HepG2 (cell line): Measurements from ENCODE around the gene BSN. TPM values are rescaled to one million over a fixed set of nuclear protein-coding genes. Genes with fewer than 3 reads are reported as not detected.

Source experiments
- HNF4A ChIP-seq: sonication (generic); formaldehyde crosslinking; IDR thresholded peaks from 2 replicates; pipeline ENCODE4 v1.4.0; 2020; ENCODE audit warnings: missing genetic modification reagents
- HNF4G ChIP-seq, 2 experiments: sonication (generic) in 1 of 2; formaldehyde crosslinking in 1 of 2; IDR thresholded peaks; 2 replicates each; pipeline versions ENCODE4 v1.4.0 to v1.6.1; 2011 to 2020; ENCODE audit warnings: borderline replicate concordance in 2 of 2, low read depth in 2 of 2, mild to moderate bottlenecking in 2 of 2, low read length in 1 of 2, missing genetic modification reagents in 1 of 2, moderate library complexity in 1 of 2
- XRCC5 ChIP-seq: fragments of 200-400 bp; formaldehyde crosslinking; optimal IDR thresholded peaks from 2 replicates; pipeline ENCODE3; 2017; ENCODE audit warnings: mild to moderate bottlenecking, low read length
- polyA plus RNA-seq, 8 experiments: library from polyadenylated mRNA; depleted of rRNA in 3 of 8; stranded (reverse) in 7 of 8; unstranded in 1 of 8; fragments of >200 nt; fragmentation: Illumina TruSeq in 4 of 8; extraction: Trizol in 4 of 8; gene quantifications; 2 replicates each; pipeline versions ENCODE4 v1.2.1 to v1.2.3, GENCODE V29; 2011 to 2016; ENCODE audit warnings: low read depth in 4 of 8, missing spikeins in 1 of 8, mixed read lengths in 1 of 8; ENCODE audit not compliant: insufficient read depth in 1 of 8
- total RNA-seq, 5 experiments: library from RNA; depleted of rRNA; stranded (reverse); fragments of >200 nt; fragmentation: Illumina TruSeq; extraction: Trizol; gene quantifications; 2 replicates each; pipeline ENCODE4 v1.2.3, GENCODE V29; 2016; ENCODE audit warnings: low read depth in 1 of 5
- TF ChIP-seq, protein P1 (sequence below): sonication (generic); formaldehyde crosslinking; conservative IDR thresholded peaks from 2 replicates; pipeline ENCODE4 v1.8.1; 2023; ENCODE audit warnings: missing genetic modification reagents
- TF ChIP-seq, protein P2 (sequence below): sonication (generic); formaldehyde crosslinking; IDR thresholded peaks from 2 replicates; pipeline ENCODE4 v1.5.0; 2020; ENCODE audit warnings: missing genetic modification reagents
- TF ChIP-seq, protein P3 (sequence below): sonication (generic); formaldehyde crosslinking; IDR thresholded peaks from 2 replicates; pipeline ENCODE4 v1.4.0; 2020; ENCODE audit warnings: missing genetic modification reagents
- TF ChIP-seq, protein P4 (sequence below): sonication (generic); formaldehyde crosslinking; IDR thresholded peaks from 2 replicates; pipeline ENCODE4 v1.4.0; 2020; ENCODE audit warnings: missing genetic modification reagents

BSN gene
- total and polyA plus RNA-seq, 2 of the 13 experiments (the other 11 are each of a cell fraction or from before 2014, with no cell fraction given): 0.42 to 0.86 TPM

DNA sequence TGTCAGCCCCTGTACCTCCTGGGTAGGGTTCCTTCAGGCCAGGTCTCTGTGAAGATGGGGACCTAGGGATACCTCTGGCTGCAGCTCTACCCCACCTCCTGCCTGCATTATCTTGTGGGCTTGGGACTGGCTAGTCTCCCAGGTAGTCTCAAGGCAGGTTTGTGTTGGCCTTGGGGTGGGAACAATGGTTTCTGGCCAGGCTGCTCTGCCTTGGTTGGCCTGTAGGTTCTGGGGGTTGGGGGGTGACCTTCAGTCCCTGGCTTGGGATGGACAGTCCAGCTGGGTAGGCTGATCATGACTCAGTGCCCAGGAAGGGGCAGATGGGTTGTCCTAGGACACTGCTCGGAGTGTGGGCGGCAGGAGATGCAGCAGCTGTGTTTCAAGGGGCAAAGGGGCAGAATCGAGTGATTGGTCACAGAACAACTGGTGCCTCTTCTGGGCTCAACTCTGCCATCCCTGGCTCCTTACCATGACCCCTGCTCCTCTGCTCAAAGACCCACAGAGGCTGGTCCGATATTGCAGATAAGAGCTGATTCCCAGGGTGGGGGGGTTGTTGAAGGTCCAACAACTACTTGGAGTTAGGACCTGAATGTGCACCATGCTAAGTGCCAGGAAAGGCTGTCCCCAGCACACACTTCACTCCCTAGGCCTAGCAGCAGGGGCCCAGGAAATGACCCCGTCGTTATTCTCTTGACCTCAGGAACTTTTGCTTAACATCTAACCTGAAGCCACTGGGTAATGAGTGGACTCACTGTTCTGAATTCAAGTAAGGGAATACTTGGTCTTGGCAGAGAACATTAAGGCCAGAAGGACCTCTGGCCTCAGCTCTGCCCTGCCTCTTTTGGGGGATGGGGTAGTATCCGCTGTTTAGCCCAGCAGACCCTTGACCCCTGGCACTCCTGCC, 18.1 kb upstream of the BSN start (continued):
- TF ChIP-seq, protein P1, sequence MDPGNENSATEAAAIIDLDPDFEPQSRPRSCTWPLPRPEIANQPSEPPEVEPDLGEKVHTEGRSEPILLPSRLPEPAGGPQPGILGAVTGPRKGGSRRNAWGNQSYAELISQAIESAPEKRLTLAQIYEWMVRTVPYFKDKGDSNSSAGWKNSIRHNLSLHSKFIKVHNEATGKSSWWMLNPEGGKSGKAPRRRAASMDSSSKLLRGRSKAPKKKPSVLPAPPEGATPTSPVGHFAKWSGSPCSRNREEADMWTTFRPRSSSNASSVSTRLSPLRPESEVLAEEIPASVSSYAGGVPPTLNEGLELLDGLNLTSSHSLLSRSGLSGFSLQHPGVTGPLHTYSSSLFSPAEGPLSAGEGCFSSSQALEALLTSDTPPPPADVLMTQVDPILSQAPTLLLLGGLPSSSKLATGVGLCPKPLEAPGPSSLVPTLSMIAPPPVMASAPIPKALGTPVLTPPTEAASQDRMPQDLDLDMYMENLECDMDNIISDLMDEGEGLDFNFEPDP (CRISPR knock-in tag): 0 out of 2 replicates have a peak, but pooled peaks have one; percentile 30
- TF ChIP-seq, protein P2, sequence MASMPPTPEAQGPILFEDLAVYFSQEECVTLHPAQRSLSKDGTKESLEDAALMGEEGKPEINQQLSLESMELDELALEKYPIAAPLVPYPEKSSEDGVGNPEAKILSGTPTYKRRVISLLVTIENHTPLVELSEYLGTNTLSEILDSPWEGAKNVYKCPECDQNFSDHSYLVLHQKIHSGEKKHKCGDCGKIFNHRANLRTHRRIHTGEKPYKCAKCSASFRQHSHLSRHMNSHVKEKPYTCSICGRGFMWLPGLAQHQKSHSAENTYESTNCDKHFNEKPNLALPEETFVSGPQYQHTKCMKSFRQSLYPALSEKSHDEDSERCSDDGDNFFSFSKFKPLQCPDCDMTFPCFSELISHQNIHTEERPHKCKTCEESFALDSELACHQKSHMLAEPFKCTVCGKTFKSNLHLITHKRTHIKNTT (CRISPR knock-in tag): no peak
- TF ChIP-seq HNF4G (IDR thresholded peaks at IDR 0.05; ENCODE audit: borderline replicate concordance, low read depth, low read length) (0 out of 2 replicates have a peak, but pooled peaks have one; percentile 14), HNF4G (CRISPR knock-in tag; IDR thresholded peaks at IDR 0.05; ENCODE audit: borderline replicate concordance, low read depth) (no peak), HNF4A (peak; percentile 10; the same call in 1 of the 2 replicates), XRCC5 (no peak)
- TF ChIP-seq, protein P3, sequence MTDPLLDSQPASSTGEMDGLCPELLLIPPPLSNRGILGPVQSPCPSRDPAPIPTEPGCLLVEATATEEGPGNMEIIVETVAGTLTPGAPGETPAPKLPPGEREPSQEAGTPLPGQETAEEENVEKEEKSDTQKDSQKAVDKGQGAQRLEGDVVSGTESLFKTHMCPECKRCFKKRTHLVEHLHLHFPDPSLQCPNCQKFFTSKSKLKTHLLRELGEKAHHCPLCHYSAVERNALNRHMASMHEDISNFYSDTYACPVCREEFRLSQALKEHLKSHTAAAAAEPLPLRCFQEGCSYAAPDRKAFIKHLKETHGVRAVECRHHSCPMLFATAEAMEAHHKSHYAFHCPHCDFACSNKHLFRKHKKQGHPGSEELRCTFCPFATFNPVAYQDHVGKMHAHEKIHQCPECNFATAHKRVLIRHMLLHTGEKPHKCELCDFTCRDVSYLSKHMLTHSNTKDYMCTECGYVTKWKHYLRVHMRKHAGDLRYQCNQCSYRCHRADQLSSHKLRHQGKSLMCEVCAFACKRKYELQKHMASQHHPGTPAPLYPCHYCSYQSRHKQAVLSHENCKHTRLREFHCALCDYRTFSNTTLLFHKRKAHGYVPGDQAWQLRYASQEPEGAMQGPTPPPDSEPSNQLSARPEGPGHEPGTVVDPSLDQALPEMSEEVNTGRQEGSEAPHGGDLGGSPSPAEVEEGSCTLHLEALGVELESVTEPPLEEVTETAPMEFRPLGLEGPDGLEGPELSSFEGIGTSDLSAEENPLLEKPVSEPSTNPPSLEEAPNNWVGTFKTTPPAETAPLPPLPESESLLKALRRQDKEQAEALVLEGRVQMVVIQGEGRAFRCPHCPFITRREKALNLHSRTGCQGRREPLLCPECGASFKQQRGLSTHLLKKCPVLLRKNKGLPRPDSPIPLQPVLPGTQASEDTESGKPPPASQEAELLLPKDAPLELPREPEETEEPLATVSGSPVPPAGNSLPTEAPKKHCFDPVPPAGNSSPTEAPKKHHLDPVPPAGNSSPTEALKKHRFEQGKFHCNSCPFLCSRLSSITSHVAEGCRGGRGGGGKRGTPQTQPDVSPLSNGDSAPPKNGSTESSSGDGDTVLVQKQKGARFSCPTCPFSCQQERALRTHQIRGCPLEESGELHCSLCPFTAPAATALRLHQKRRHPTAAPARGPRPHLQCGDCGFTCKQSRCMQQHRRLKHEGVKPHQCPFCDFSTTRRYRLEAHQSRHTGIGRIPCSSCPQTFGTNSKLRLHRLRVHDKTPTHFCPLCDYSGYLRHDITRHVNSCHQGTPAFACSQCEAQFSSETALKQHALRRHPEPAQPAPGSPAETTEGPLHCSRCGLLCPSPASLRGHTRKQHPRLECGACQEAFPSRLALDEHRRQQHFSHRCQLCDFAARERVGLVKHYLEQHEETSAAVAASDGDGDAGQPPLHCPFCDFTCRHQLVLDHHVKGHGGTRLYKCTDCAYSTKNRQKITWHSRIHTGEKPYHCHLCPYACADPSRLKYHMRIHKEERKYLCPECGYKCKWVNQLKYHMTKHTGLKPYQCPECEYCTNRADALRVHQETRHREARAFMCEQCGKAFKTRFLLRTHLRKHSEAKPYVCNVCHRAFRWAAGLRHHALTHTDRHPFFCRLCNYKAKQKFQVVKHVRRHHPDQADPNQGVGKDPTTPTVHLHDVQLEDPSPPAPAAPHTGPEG (CRISPR knock-in tag): no peak
- TF ChIP-seq, protein P4, sequence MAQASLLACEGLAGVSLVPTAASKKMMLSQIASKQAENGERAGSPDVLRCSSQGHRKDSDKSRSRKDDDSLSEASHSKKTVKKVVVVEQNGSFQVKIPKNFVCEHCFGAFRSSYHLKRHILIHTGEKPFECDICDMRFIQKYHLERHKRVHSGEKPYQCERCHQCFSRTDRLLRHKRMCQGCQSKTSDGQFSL (CRISPR knock-in tag): 0 out of 2 replicates have a peak, but pooled peaks have one; percentile 56
